H1 (cell line): ENCODE data around the gene SIDT1. TPM values are rescaled to one million over a fixed set of nuclear protein-coding genes. Genes with fewer than 3 reads are reported as not detected.

Source experiments
- CTCF ChIA-PET: fragments of 300-600 bp; sonication (Branson Sonifier 250); formaldehyde crosslinking; loops from one replicate; lab custom pipeline; 2021; ENCODE audit not compliant: partially characterized antibody; lab: Charles Lee
- POLR2A ChIA-PET: fragments of 300-600 bp; sonication (Branson Sonifier 250); formaldehyde crosslinking; loops from one replicate; lab custom pipeline; 2021; ENCODE audit warnings: inconsistent platforms; ENCODE audit not compliant: partially characterized antibody; lab: Charles Lee
- DNase-seq, 2 experiments: peaks; one replicate each; pipeline versions ENCODE4 v3.0.0 to v3.0.0-alpha.2; 2010 to 2022; ENCODE audit warnings: low spot score in 2 of 2, low read depth in 1 of 2, mixed read lengths in 1 of 2
- FAIRE-seq: peaks from 2 replicates; lab custom pipeline; 2011; peaks lifted over from hg19 to GRCh38; lab: Jason Lieb, UNC
- H2AFZ ChIP-seq: 2 replicates; pipeline ENCODE4 v1.8.1; 2012; ENCODE audit warnings: low read length, inconsistent platforms
- H2AK5ac ChIP-seq: 2 replicates; pipeline ENCODE4 v1.6.1; 2013; ENCODE audit warnings: low read depth, low read length
- H2BK120ac ChIP-seq: replicated peaks from 2 replicates; pipeline ENCODE3; 2013; ENCODE audit warnings: low read depth, low read length, inconsistent platforms
- H2BK12ac ChIP-seq: 2 replicates; pipeline ENCODE4 v1.6.1; 2013; ENCODE audit warnings: low read depth, low read length
- H2BK15ac ChIP-seq: 2 replicates; pipeline ENCODE4 v1.6.1; 2013; ENCODE audit warnings: low read length
- H2BK20ac ChIP-seq: 2 replicates; pipeline ENCODE4 v1.6.1; 2013; ENCODE audit warnings: low read length
- H2BK5ac ChIP-seq: 2 replicates; pipeline ENCODE4 v1.6.1; 2013; ENCODE audit warnings: low read depth, low read length
- H3K14ac ChIP-seq: 2 replicates; pipeline ENCODE4 v1.6.1; 2013; ENCODE audit warnings: inconsistent platforms; ENCODE audit not compliant: insufficient read length
- H3K18ac ChIP-seq: 2 replicates; pipeline ENCODE4 v1.6.1; 2013; ENCODE audit warnings: low read length; ENCODE audit errors: extremely low read depth
- H3K23ac ChIP-seq: 2 replicates; pipeline ENCODE4 v1.6.1; 2013; ENCODE audit warnings: inconsistent platforms; ENCODE audit not compliant: insufficient read length
- H3K23me2 ChIP-seq: 2 replicates; pipeline ENCODE4 v1.6.1; 2013; ENCODE audit warnings: low read depth, low read length
- H3K27ac ChIP-seq: 2 replicates; pipeline ENCODE4 v1.6.1; 2011; ENCODE audit warnings: low read depth, low read length, inconsistent platforms
- H3K27me3 ChIP-seq, 4 experiments: replicated peaks in 1 of 4; 1 replicate in 1 of 4; 2 replicates in 3 of 4; pipeline versions ENCODE4 v1.6.1 to v1.8.1; 2011 to 2013; ENCODE audit warnings: low read length in 3 of 4, mild to moderate bottlenecking in 3 of 4, inconsistent platforms in 2 of 4, mixed read lengths in 2 of 4, moderate library complexity in 1 of 4; ENCODE audit not compliant: control insufficient read depth in 3 of 4, insufficient read depth in 3 of 4; ENCODE audit errors: extremely low read depth in 1 of 4
- H3K36me3 ChIP-seq, 4 experiments: 2 replicates each; pipeline versions ENCODE4 v1.6.1 to v1.8.1; 2011 to 2013; ENCODE audit warnings: mild to moderate bottlenecking in 4 of 4, low read length in 3 of 4, moderate library complexity in 2 of 4, control low read depth in 1 of 4, inconsistent platforms in 1 of 4; ENCODE audit not compliant: insufficient read depth in 4 of 4, control insufficient read depth in 2 of 4
- H3K4ac ChIP-seq: replicated peaks from 2 replicates; pipeline ENCODE3; 2013; ENCODE audit warnings: low read length, low read depth, mixed read lengths, inconsistent platforms; ENCODE audit not compliant: insufficient read length
- H3K4me1 ChIP-seq, 4 experiments: replicated peaks in 1 of 4; 1 replicate in 1 of 4; 2 replicates in 3 of 4; pipeline versions ENCODE4 v1.6.1 to v1.8.1; 2011 to 2013; ENCODE audit warnings: low read length in 3 of 4, inconsistent platforms in 2 of 4, mixed read lengths in 1 of 4; ENCODE audit not compliant: insufficient read depth in 4 of 4, control insufficient read depth in 3 of 4
- H3K4me2 ChIP-seq, 2 experiments: 2 replicates each; pipeline versions ENCODE4 v1.6.1 to v1.8.1; 2011 to 2013; ENCODE audit warnings: low read depth in 2 of 2, low read length in 2 of 2, control low read depth in 1 of 2, inconsistent platforms in 1 of 2, mild to moderate bottlenecking in 1 of 2; ENCODE audit not compliant: insufficient read depth in 1 of 2
- H3K4me3 ChIP-seq, 4 experiments: fragments of 200-600, 300-600 bp in 1 of 4; sonication (generic), shearing (Covaris generic), sonication (Bioruptor Twin) in 1 of 4; 2 replicates each; pipeline versions ENCODE4 v1.5.1 to v1.8.1; 2011 to 2016; ENCODE audit warnings: low read length in 4 of 4, low read depth in 3 of 4, control low read depth in 2 of 4, inconsistent platforms in 2 of 4, mild to moderate bottlenecking in 2 of 4, mixed read lengths in 1 of 4, moderate library complexity in 1 of 4; ENCODE audit not compliant: insufficient read depth in 2 of 4; ENCODE audit errors: extremely low read depth in 1 of 4
- H3K56ac ChIP-seq: replicated peaks from 2 replicates; pipeline ENCODE3; 2013; ENCODE audit warnings: low read depth, mild to moderate bottlenecking, mixed read lengths, low read length, inconsistent platforms; ENCODE audit not compliant: insufficient read length
- H3K79me1 ChIP-seq: 2 replicates; pipeline ENCODE4 v1.6.1; 2013; ENCODE audit warnings: low read depth, low read length, control low read depth
- H3K79me2 ChIP-seq, 2 experiments: 2 replicates each; pipeline versions ENCODE4 v1.6.1 to v1.8.1; 2012 to 2013; ENCODE audit warnings: low read length in 2 of 2, mild to moderate bottlenecking in 2 of 2, inconsistent platforms in 1 of 2; ENCODE audit not compliant: insufficient read depth in 2 of 2, control insufficient read depth in 1 of 2
- H3K9ac ChIP-seq, 4 experiments: replicated peaks in 1 of 4; 1 replicate in 1 of 4; 2 replicates in 3 of 4; pipeline versions ENCODE4 v1.6.1 to v1.8.1; 2011 to 2013; ENCODE audit warnings: low read depth in 3 of 4, low read length in 3 of 4, control low read depth in 2 of 4, mild to moderate bottlenecking in 2 of 4, moderate library complexity in 2 of 4, inconsistent platforms in 1 of 4; ENCODE audit errors: extremely low read depth in 1 of 4
- H3K9me3 ChIP-seq, 2 experiments: 2 replicates each; pipeline versions ENCODE4 v1.6.1 to v1.8.1; 2012 to 2013; ENCODE audit warnings: mild to moderate bottlenecking in 2 of 2, moderate library complexity in 2 of 2, control low read depth in 1 of 2, inconsistent platforms in 1 of 2, low read depth in 1 of 2, low read length in 1 of 2, mixed read lengths in 1 of 2; ENCODE audit not compliant: insufficient read depth in 2 of 2
- H4K20me1 ChIP-seq, 2 experiments: replicated peaks in 1 of 2; 2 replicates each; pipeline versions ENCODE3 to v1.8.1; 2011 to 2013; ENCODE audit warnings: inconsistent platforms in 2 of 2, low read length in 2 of 2, mild to moderate bottlenecking in 1 of 2; ENCODE audit not compliant: insufficient read depth in 2 of 2, control insufficient read depth in 1 of 2
- H4K5ac ChIP-seq: 2 replicates; pipeline ENCODE4 v1.6.1; 2013; ENCODE audit warnings: low read length, low read depth, mixed read lengths, inconsistent platforms; ENCODE audit not compliant: insufficient read length
- H4K8ac ChIP-seq: 2 replicates; pipeline ENCODE4 v1.8.0; 2013; ENCODE audit warnings: mild to moderate bottlenecking, moderate library complexity, low read length, inconsistent platforms; ENCODE audit not compliant: insufficient read depth; ENCODE audit errors: extremely low read depth
- H4K91ac ChIP-seq: replicated peaks from 2 replicates; pipeline ENCODE3; 2013; ENCODE audit warnings: low read length, mixed read lengths, inconsistent platforms; ENCODE audit not compliant: insufficient read length
- ASH2L ChIP-seq: fragments of 200-600, 300-600 bp; sonication (generic); IDR thresholded peaks from one replicate; pipeline ENCODE4 v1.7.1; 2017; ENCODE audit warnings: low read length
- BRCA1 ChIP-seq: IDR thresholded peaks from 2 replicates; pipeline ENCODE4 v1.6.1; 2012; ENCODE audit warnings: low read depth, low read length, improper control_type of control experiment
- CBX8 ChIP-seq: fragments of 300-800, 300-1000 bp; sonication (generic); IDR thresholded peaks from 2 replicates; pipeline ENCODE4 v1.7.1; 2016; ENCODE audit warnings: low read depth, low read length, borderline replicate concordance
- CEBPB ChIP-seq: IDR thresholded peaks from 2 replicates; pipeline ENCODE4 v1.6.1; 2012; ENCODE audit warnings: low read depth, low read length
- CTCF ChIP-seq, 3 experiments: IDR thresholded peaks; 1 replicate in 2 of 3; 2 replicates in 1 of 3; pipeline versions ENCODE4 v1.5.1 to v1.6.1; 2011; ENCODE audit warnings: low read length in 3 of 3, mild to moderate bottlenecking in 3 of 3, inconsistent platforms in 2 of 3, low read depth in 1 of 3, moderate library complexity in 1 of 3; ENCODE audit not compliant: insufficient read depth in 1 of 3; ENCODE audit errors: control extremely low read depth in 1 of 3
- KDM5A ChIP-seq: fragments of 200-600 bp; IDR thresholded peaks from 2 replicates; pipeline ENCODE4 v1.7.1; 2012; ENCODE audit warnings: mild to moderate bottlenecking, low read length, inconsistent platforms, mixed read lengths
- RNF2 ChIP-seq: fragments of 200-900, 300-1000 bp; sonication (generic); IDR thresholded peaks from 2 replicates; pipeline ENCODE4 v1.7.1; 2016; ENCODE audit warnings: borderline replicate concordance, low read depth, mild to moderate bottlenecking, antibody characterized with exemption, low read length; ENCODE audit not compliant: poor library complexity, severe bottlenecking; ENCODE audit errors: missing control alignments
- WGBS, 2 experiments: shearing (Covaris generic) in 1 of 2; methylation state at CpG; one replicate each; pipeline versions ENCODE4 v1.1.6 to v1.1.7; 2013 to 2015; ENCODE audit warnings: low lambda C conversion rate in 2 of 2, mixed read lengths in 2 of 2, inconsistent platforms in 1 of 2, low coverage in 1 of 2, missing lambda C conversion rate in 1 of 2; ENCODE audit not compliant: insufficient replicate concordance in 2 of 2, insufficient coverage in 1 of 2, insufficient read length in 1 of 2; ENCODE audit errors: extremely low coverage in 1 of 2, missing lambda C conversion rate in 1 of 2; 5-methylcytosine and 5-hydroxymethylcytosine counted together
- polyA plus RNA-seq, 7 experiments: library from polyadenylated mRNA; depleted of rRNA in 3 of 7; stranded (reverse) in 5 of 7; unstranded in 2 of 7; fragments of >200 nt in 5 of 7; fragments of 200-250 nt in 2 of 7; gene quantifications; 1 replicate in 5 of 7; 2 replicates in 1 of 7; 4 replicates in 1 of 7; pipeline versions ENCODE4 v1.2.1 to v1.2.3, GENCODE V29; 2011 to 2013; ENCODE audit warnings: missing spikeins in 2 of 7, mixed read lengths in 2 of 7
- total RNA-seq: library from RNA; stranded (reverse); fragmentation: NEBNext Ultra II Directional; extraction: Animal tissue kit (Norgen Biotek cat#: 25700); gene quantifications from 2 replicates; pipeline ENCODE4 v1.2.1, GENCODE V29; 2021

SIDT1 gene
- total and polyA plus RNA-seq, 2 of the 8 experiments (the other 6 are each of a cell fraction or from before 2014, with no cell fraction given), result 0.06 TPM; not detected in 1

GRCh38 chr3:113498221-113499005, 33.9 kb upstream of the SIDT1 start:
- Histone ChIP-seq H3K36me3 (peaks cover 0 to 4% (median 0%) of the 10 kb centered on the region in 4 experiments; a peak in 2 of 8 replicates), H3K27me3 (no peaks in the 10 kb centered on the region), H3K27ac (no peak overlapping the region), H4K5ac (no peak overlapping the region), H2BK15ac (no peak overlapping the region), H3K4me2 (no peak overlapping the region), H3K4ac (no peak overlapping the region), H3K4me3 (no peak overlapping the region), H3K14ac (no peak overlapping the region), H3K79me1 (no peaks in the 10 kb centered on the region), H3K9me3 (no peaks in the 10 kb centered on the region), H2BK5ac (no peak overlapping the region), H3K23me2 (no peaks in the 10 kb centered on the region), H3K79me2 (no peaks in the 10 kb centered on the region), H4K91ac (no peak overlapping the region), H4K8ac (no peak overlapping the region), H3K18ac (no peak overlapping the region), H2BK20ac (no peak overlapping the region), H2BK12ac (no peak overlapping the region), H2BK120ac (no peak overlapping the region), H2AFZ (no peak overlapping the region), H3K23ac (no peak overlapping the region), H2AK5ac (no peak overlapping the region), H3K4me1 (no peaks in the 10 kb centered on the region), H4K20me1 (no peaks in the 10 kb centered on the region), H3K9ac (no peak overlapping the region), H3K56ac (no peak overlapping the region)
- 81% methylated on average over 5 of the region's 5 CpGs; no CpG with 5 or more reads in 1 of the 2 experiments for WGBS, 2 experiments
- TF ChIP-seq ASH2L (no peak), CTCF (IDR thresholded peaks at IDR 0.05; ENCODE audit: control extremely low read depth in 1 of 3, insufficient read depth in 1 of 3, low read depth in 1 of 3, low read length in 3 of 3) (no peak), BRCA1 (no peak), RNF2 (no peak), CEBPB (no peak), CBX8 (no peak), KDM5A (no peak)
- FAIRE-seq, result no peak
- CTCF ChIA-PET, result interaction anchor here (0.8 to 4.4 kb wide), 7 partner anchors 16 to 127 kb away, joined by 3 to 29 read pairs (median 6); partner anchors contain the start of gene SPICE1
- POLR2A ChIA-PET, result interaction anchor here (0.7 to 1.0 kb wide), 2 partner anchors 15 to 17 kb away, joined by 3 to 4 read pairs; partner anchors contain the start of gene SPICE1
- no peak for DNase-seq
